HepG2 (cell line): Measurements from ENCODE around the gene TMEM41A. TPM values are rescaled to one million over a fixed set of nuclear protein-coding genes. Genes with fewer than 3 reads are reported as not detected.

Experiments used
- ATAC-seq: fragments of 200-7000 bp; cut with Tn5 transposase; 3 replicates; pipeline ENCODE4 v1.9.1; 2020; ENCODE audit warnings: mild to moderate bottlenecking, moderate library complexity
- BruUV-seq: library from RNA; stranded (reverse); fragments of 400-500 nt; replicated peaks from 2 replicates; lab custom pipeline; 2021; lab: Mats Ljungman, UMichigan
- CTCF ChIA-PET: fragments of 300-600 bp; formaldehyde crosslinking; extraction: SDS; loops from one replicate; lab custom pipeline; 2021; ENCODE audit warnings: low total read pairs, inconsistent platforms, low intra/inter-chr PET ratio; lab: Yijun Ruan, JAX
- POLR2A ChIA-PET: fragments of 350-600 bp; sonication (Branson Sonifier 250); formaldehyde crosslinking; loops from one replicate; lab custom pipeline; 2020; ENCODE audit warnings: antibody characterized with exemption, inconsistent platforms; lab: Yijun Ruan, JAX
- DNase-seq: peaks from one replicate; pipeline ENCODE4 v3.0.0-alpha.2; 2015; ENCODE audit warnings: low spot score
- FAIRE-seq: peaks from 3 replicates; lab custom pipeline; 2011; peaks lifted over from hg19 to GRCh38; lab: Jason Lieb, UNC
- H2AFZ ChIP-seq: one replicate; pipeline ENCODE4 v1.6.1; 2011; ENCODE audit warnings: low read length, inconsistent platforms
- H3K27ac ChIP-seq: fragments of 300-600 bp; 3 replicates; pipeline ENCODE4 v1.8.0; 2011; ENCODE audit warnings: mixed run types, mild to moderate bottlenecking, mixed read lengths, low read length, inconsistent platforms; ENCODE audit not compliant: insufficient read depth; ENCODE audit errors: extremely low read length
- H3K27me3 ChIP-seq, 2 experiments: fragments of 200-600 bp in 1 of 2; 2 replicates in 1 of 2; 3 replicates in 1 of 2; pipeline versions ENCODE4 v1.6.0 to v1.8.0; 2011; ENCODE audit warnings: low read length in 2 of 2, mild to moderate bottlenecking in 2 of 2, moderate library complexity in 2 of 2, inconsistent platforms in 1 of 2; ENCODE audit not compliant: insufficient read depth in 2 of 2, control insufficient read depth in 1 of 2
- H3K36me3 ChIP-seq, 2 experiments: fragments of 200-600 bp in 1 of 2; replicated peaks in 1 of 2; 2 replicates in 1 of 2; 3 replicates in 1 of 2; pipeline versions ENCODE4 v1.5.1 to v1.8.0; 2011; ENCODE audit warnings: low read length in 2 of 2, inconsistent platforms in 1 of 2; ENCODE audit not compliant: insufficient read depth in 2 of 2, control insufficient read depth in 1 of 2
- H3K4me1 ChIP-seq: 2 replicates; pipeline ENCODE4 v1.5.1; 2012; ENCODE audit warnings: low read length, inconsistent platforms; ENCODE audit not compliant: insufficient read depth
- H3K4me2 ChIP-seq: 2 replicates; pipeline ENCODE4 v1.6.0; 2011; ENCODE audit warnings: low read depth, low read length, inconsistent platforms
- H3K4me3 ChIP-seq, 3 experiments: fragments of 200-600 bp in 1 of 3; sonication (generic), shearing (Covaris generic) in 1 of 3; replicated peaks in 1 of 3; 2 replicates each; pipeline ENCODE4 v1.5.1; 2011 to 2016; ENCODE audit warnings: low read length in 3 of 3, inconsistent platforms in 2 of 3, low read depth in 2 of 3, mild to moderate bottlenecking in 2 of 3, control low read depth in 1 of 3, mixed read lengths in 1 of 3; ENCODE audit not compliant: insufficient read depth in 1 of 3
- H3K79me2 ChIP-seq: one replicate; pipeline ENCODE4 v1.6.1; 2011; ENCODE audit warnings: low read length, inconsistent platforms; ENCODE audit not compliant: insufficient read depth
- H3K9ac ChIP-seq: 2 replicates; pipeline ENCODE4 v1.6.0; 2011; ENCODE audit warnings: mild to moderate bottlenecking, low read depth, low read length, inconsistent platforms; ENCODE audit not compliant: insufficient read depth
- H3K9me3 ChIP-seq: 2 replicates; pipeline ENCODE4 v1.5.1; 2012; ENCODE audit warnings: mild to moderate bottlenecking, low read length
- H4K20me1 ChIP-seq: 2 replicates; pipeline ENCODE4 v1.6.0; 2011; ENCODE audit warnings: inconsistent platforms, mild to moderate bottlenecking, low read length, moderate library complexity; ENCODE audit not compliant: insufficient read depth
- MBD4 ChIP-seq: IDR thresholded peaks from 2 replicates; pipeline ENCODE4 v1.6.1; 2012; ENCODE audit warnings: low read length, inconsistent platforms, borderline replicate concordance
- MXD4 ChIP-seq: IDR thresholded peaks from 2 replicates; pipeline ENCODE4 v1.6.1; 2016; ENCODE audit warnings: mild to moderate bottlenecking, missing biosample characterization, missing genetic modification reagents
- MXI1 ChIP-seq: IDR thresholded peaks from 3 replicates; pipeline ENCODE4 v1.6.1; 2012; ENCODE audit warnings: low read depth, low read length, inconsistent platforms, borderline replicate concordance
- ZBTB7B ChIP-seq: sonication (generic); formaldehyde crosslinking; IDR thresholded peaks from 2 replicates; pipeline ENCODE4 v1.4.0; 2020; ENCODE audit warnings: missing genetic modification reagents
- ZNF737 ChIP-seq: sonication (generic); formaldehyde crosslinking; IDR thresholded peaks from 2 replicates; pipeline ENCODE4 v1.5.0; 2020; ENCODE audit warnings: missing genetic modification reagents, mild to moderate bottlenecking, borderline replicate concordance
- ZNF772 ChIP-seq: sonication (generic); formaldehyde crosslinking; IDR thresholded peaks from 2 replicates; pipeline ENCODE4 v1.5.0; 2020; ENCODE audit warnings: mild to moderate bottlenecking, missing genetic modification reagents
- WGBS: methylation state at CpG from one replicate; pipeline ENCODE4 v1.1.6; 2017; ENCODE audit warnings: low lambda C conversion rate; 5-methylcytosine and 5-hydroxymethylcytosine counted together
- in situ Hi-C: cut with HindIII; loops from 2 replicates; pipeline ENCODE4 v1.10.0; 2017; ENCODE audit warnings: low pct_unique_long_range_greater_than_20kb; ENCODE audit not compliant: extremely low pct_ligation_motif_present
- intact Hi-C: fragments of 100-400 bp; cut with micrococcal nuclease; formaldehyde crosslinking; loops from one replicate; pipeline ENCODE4 v1.10.0; 2022; ENCODE audit not compliant: unreplicated experiment
- polyA plus RNA-seq, 8 experiments: library from polyadenylated mRNA; depleted of rRNA in 3 of 8; stranded (reverse) in 7 of 8; unstranded in 1 of 8; fragments of >200 nt; fragmentation: Illumina TruSeq in 4 of 8; extraction: Trizol in 4 of 8; gene quantifications; 2 replicates each; pipeline versions ENCODE4 v1.2.1 to v1.2.3, GENCODE V29; 2011 to 2016; ENCODE audit warnings: low read depth in 4 of 8, missing spikeins in 1 of 8, mixed read lengths in 1 of 8; ENCODE audit not compliant: insufficient read depth in 1 of 8
- total RNA-seq, 5 experiments: library from RNA; depleted of rRNA; stranded (reverse); fragments of >200 nt; fragmentation: Illumina TruSeq; extraction: Trizol; gene quantifications; 2 replicates each; pipeline ENCODE4 v1.2.3, GENCODE V29; 2016; ENCODE audit warnings: low read depth in 1 of 5
- TF ChIP-seq, protein P1 (sequence below): sonication (generic); formaldehyde crosslinking; IDR thresholded peaks from 2 replicates; pipeline ENCODE4 v1.4.0; 2020; ENCODE audit warnings: missing genetic modification reagents

The TMEM41A gene
- total and polyA plus RNA-seq, 2 of the 13 experiments (the other 11 are each of a cell fraction or from before 2014, with no cell fraction given) = 30.0 to 40.0 TPM

- TF ChIP-seq ZNF737 = no peak
- TF ChIP-seq MXI1 = no peak
- TF ChIP-seq, protein P1, sequence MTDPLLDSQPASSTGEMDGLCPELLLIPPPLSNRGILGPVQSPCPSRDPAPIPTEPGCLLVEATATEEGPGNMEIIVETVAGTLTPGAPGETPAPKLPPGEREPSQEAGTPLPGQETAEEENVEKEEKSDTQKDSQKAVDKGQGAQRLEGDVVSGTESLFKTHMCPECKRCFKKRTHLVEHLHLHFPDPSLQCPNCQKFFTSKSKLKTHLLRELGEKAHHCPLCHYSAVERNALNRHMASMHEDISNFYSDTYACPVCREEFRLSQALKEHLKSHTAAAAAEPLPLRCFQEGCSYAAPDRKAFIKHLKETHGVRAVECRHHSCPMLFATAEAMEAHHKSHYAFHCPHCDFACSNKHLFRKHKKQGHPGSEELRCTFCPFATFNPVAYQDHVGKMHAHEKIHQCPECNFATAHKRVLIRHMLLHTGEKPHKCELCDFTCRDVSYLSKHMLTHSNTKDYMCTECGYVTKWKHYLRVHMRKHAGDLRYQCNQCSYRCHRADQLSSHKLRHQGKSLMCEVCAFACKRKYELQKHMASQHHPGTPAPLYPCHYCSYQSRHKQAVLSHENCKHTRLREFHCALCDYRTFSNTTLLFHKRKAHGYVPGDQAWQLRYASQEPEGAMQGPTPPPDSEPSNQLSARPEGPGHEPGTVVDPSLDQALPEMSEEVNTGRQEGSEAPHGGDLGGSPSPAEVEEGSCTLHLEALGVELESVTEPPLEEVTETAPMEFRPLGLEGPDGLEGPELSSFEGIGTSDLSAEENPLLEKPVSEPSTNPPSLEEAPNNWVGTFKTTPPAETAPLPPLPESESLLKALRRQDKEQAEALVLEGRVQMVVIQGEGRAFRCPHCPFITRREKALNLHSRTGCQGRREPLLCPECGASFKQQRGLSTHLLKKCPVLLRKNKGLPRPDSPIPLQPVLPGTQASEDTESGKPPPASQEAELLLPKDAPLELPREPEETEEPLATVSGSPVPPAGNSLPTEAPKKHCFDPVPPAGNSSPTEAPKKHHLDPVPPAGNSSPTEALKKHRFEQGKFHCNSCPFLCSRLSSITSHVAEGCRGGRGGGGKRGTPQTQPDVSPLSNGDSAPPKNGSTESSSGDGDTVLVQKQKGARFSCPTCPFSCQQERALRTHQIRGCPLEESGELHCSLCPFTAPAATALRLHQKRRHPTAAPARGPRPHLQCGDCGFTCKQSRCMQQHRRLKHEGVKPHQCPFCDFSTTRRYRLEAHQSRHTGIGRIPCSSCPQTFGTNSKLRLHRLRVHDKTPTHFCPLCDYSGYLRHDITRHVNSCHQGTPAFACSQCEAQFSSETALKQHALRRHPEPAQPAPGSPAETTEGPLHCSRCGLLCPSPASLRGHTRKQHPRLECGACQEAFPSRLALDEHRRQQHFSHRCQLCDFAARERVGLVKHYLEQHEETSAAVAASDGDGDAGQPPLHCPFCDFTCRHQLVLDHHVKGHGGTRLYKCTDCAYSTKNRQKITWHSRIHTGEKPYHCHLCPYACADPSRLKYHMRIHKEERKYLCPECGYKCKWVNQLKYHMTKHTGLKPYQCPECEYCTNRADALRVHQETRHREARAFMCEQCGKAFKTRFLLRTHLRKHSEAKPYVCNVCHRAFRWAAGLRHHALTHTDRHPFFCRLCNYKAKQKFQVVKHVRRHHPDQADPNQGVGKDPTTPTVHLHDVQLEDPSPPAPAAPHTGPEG = no peak
Observed at GRCh38 chr3:185507883-185508282, 9.0 kb upstream of the TMEM41A start (continued).

DNA sequence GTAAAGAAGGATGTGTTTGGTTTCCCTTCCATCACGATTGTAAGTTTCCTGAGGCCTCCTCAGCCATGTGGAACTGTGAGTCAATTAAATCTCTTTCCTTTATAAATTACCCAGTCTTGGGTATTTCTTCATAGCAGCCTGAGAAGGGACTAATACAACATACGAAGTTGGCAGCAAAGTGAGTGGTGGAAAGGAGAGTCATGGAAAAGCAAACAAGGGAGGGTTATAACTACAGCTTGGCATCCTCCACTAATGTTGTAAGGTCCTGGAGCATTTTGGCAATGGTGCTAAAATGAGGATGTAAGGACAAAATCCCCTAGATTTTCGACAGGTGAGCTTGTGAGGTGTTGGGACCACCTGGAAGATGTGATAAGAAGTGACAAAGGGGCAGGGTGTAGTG lies 5.8 kb upstream of the TMEM41A start:
- POLR2A ChIA-PET = no interaction called here
- no peak overlapping the region for H3K4me3 ChIP-seq
- CTCF ChIA-PET = no interaction called here
- TF ChIP-seq ZNF772 (CRISPR knock-in tag) = no peak
- no peak for TF ChIP-seq ZBTB7B (CRISPR knock-in tag)
- no peak for TF ChIP-seq MBD4
- no peak for TF ChIP-seq MXD4 (CRISPR knock-in tag)
- FAIRE-seq = no peak
- H3K27ac ChIP-seq = no peak overlapping the region
- H3K9ac ChIP-seq = no peak overlapping the region
- in situ Hi-C loops (no loop called here), intact Hi-C loops (loop anchor here (10.0 kb wide), 1 partner anchor 50 kb away; the partner anchor contains the start of gene LIPH)
- BruUV-seq = no TSS peak
- peaks cover 27% of the 10 kb centered on the region for H3K4me1 ChIP-seq
- no peaks in the 10 kb centered on the region for H3K36me3 ChIP-seq
- no peaks in the 10 kb centered on the region for H3K79me2 ChIP-seq
- 32% methylated on average over 3 of the region's 3 CpGs for WGBS
- no peaks in the 10 kb centered on the region; a peak in 1 of 5 replicates for H3K27me3 ChIP-seq
- no peak for ATAC-seq
- no peaks in the 10 kb centered on the region for H3K9me3 ChIP-seq
- no peaks in the 10 kb centered on the region for H4K20me1 ChIP-seq
- no peak overlapping the region for H2AFZ ChIP-seq
- H3K4me2 ChIP-seq = no peak overlapping the region
- no peak for DNase-seq
